ENCODE data around the gene CD58. TPM values are rescaled to one million over a fixed set of nuclear protein-coding genes. Genes with fewer than 3 reads are reported as not detected.

Gene CD58
- polyA plus RNA-seq, 1 of the 3 experiments (the other 2 are of a cell fraction), result 18.1 TPM

DNA sequence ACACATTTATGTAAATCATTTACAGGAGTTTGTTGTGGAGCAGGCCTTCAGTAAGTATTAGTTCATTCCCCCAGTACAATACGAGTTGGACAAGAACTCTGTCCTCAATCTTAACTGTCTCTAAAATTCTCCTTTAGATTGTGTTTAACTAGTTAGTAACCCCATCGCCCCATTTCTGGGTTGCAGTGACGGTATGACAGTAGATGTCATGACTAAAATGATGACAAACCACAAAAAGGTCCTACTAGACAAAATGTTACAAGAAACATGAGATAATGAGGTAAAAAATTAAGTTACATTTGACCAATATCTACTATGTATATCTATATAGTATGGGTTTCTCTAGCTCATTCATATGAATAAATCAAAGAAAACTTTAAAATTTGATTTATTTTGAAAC lies 41.1 kb downstream of the CD58 start:
- Histone ChIP-seq H3K4me3 (ENCODE audit: low read depth in 2 of 2, low read length in 1 of 2) (no peak overlapping the region), H3F3A (replicated peaks; ENCODE audit: insufficient read depth) (peaks cover 7% of the 10 kb centered on the region), H3K4me2 (no peak overlapping the region), H3K9me3 (no peaks in the 10 kb centered on the region), H3K9ac (no peak overlapping the region), H3K9me2 (no peaks in the 10 kb centered on the region), H3K27me3 (ENCODE audit: insufficient read depth) (no peaks in the 10 kb centered on the region), H3K79me2 (ENCODE audit: insufficient read depth) (no peaks in the 10 kb centered on the region), H3K36me3 (replicated peaks in 1 of 2; ENCODE audit: control insufficient read depth in 1 of 2, insufficient read depth in 2 of 2, low read length in 1 of 2) (peaks cover 7% of the 10 kb centered on the region in 2 experiments), H3K4me1 (ENCODE audit: control insufficient read depth in 1 of 2, insufficient read depth in 2 of 2, low read depth in 1 of 2, low read length in 1 of 2) (no peaks in the 10 kb centered on the region), H2AFZ (ENCODE audit: low read depth) (no peak overlapping the region), H4K20me1 (ENCODE audit: insufficient read depth) (no peaks in the 10 kb centered on the region), H3K27ac (ENCODE audit: low read depth in 2 of 2, low read length in 1 of 2) (peak overlapping the region in 1 of 2 experiments; percentile 37; a peak in 2 of 4 replicates)
- TF ChIP-seq, protein P1, sequence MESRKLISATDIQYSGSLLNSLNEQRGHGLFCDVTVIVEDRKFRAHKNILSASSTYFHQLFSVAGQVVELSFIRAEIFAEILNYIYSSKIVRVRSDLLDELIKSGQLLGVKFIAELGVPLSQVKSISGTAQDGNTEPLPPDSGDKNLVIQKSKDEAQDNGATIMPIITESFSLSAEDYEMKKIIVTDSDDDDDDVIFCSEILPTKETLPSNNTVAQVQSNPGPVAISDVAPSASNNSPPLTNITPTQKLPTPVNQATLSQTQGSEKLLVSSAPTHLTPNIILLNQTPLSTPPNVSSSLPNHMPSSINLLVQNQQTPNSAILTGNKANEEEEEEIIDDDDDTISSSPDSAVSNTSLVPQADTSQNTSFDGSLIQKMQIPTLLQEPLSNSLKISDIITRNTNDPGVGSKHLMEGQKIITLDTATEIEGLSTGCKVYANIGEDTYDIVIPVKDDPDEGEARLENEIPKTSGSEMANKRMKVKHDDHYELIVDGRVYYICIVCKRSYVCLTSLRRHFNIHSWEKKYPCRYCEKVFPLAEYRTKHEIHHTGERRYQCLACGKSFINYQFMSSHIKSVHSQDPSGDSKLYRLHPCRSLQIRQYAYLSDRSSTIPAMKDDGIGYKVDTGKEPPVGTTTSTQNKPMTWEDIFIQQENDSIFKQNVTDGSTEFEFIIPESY (IDR thresholded peaks at IDR 0.05; ENCODE audit: borderline replicate concordance, low read depth), result no peak
- TF ChIP-seq MEF2A (IDR thresholded peaks at IDR 0.05; ENCODE audit: borderline replicate concordance, low read depth) (no peak), EP300 (IDR thresholded peaks at IDR 0.05; ENCODE audit: borderline replicate concordance in 1 of 2, low read depth in 1 of 2, low read length in 1 of 2) (no peak), TCF12 (IDR thresholded peaks at IDR 0.05) (no peak), CHD2 (IDR thresholded peaks at IDR 0.05; ENCODE audit: low read length, partially characterized antibody) (no peak), GATA2 (CRISPR knock-in tag; IDR thresholded peaks at IDR 0.05) (no peak), RAD21 (IDR thresholded peaks at IDR 0.05; ENCODE audit: low read length) (no peak)
- POLR2A ChIA-PET, result no interaction called here
- no peak for DNase-seq
- CTCF ChIA-PET, result no interaction called here
- WGBS (ENCODE audit: low lambda C conversion rate), result 89% methylated on average over 3 of the region's 3 CpGs

- Histone ChIP-seq H3K79me2 (ENCODE audit: insufficient read depth) (no peaks in the 10 kb centered on the region), H3K27ac (ENCODE audit: low read depth in 2 of 2, low read length in 1 of 2) (peak overlapping the region in 1 of 2 experiments; percentile 37; a peak in 2 of 4 replicates), H3F3A (replicated peaks; ENCODE audit: insufficient read depth) (peaks cover 7% of the 10 kb centered on the region), H3K4me1 (ENCODE audit: control insufficient read depth in 1 of 2, insufficient read depth in 2 of 2, low read depth in 1 of 2, low read length in 1 of 2) (no peaks in the 10 kb centered on the region), H3K4me3 (ENCODE audit: low read depth in 2 of 2, low read length in 1 of 2) (no peak overlapping the region), H4K20me1 (ENCODE audit: insufficient read depth) (no peaks in the 10 kb centered on the region), H3K9ac (no peak overlapping the region), H3K9me3 (no peaks in the 10 kb centered on the region), H3K27me3 (ENCODE audit: insufficient read depth) (no peaks in the 10 kb centered on the region), H3K4me2 (no peak overlapping the region), H3K9me2 (no peaks in the 10 kb centered on the region), H2AFZ (ENCODE audit: low read depth) (peak overlapping the region; percentile 53; the same call in 1 of the 2 replicates), H3K36me3 (replicated peaks in 1 of 2; ENCODE audit: control insufficient read depth in 1 of 2, insufficient read depth in 2 of 2, low read length in 1 of 2) (peaks cover 7% of the 10 kb centered on the region in 2 experiments)
- DNase-seq, result no peak
- WGBS (ENCODE audit: low lambda C conversion rate), result 64% methylated on average over 3 of the region's 3 CpGs
- ChIA-PET CTCF (no interaction called here), POLR2A (no interaction called here)
- TF ChIP-seq, protein P2, sequence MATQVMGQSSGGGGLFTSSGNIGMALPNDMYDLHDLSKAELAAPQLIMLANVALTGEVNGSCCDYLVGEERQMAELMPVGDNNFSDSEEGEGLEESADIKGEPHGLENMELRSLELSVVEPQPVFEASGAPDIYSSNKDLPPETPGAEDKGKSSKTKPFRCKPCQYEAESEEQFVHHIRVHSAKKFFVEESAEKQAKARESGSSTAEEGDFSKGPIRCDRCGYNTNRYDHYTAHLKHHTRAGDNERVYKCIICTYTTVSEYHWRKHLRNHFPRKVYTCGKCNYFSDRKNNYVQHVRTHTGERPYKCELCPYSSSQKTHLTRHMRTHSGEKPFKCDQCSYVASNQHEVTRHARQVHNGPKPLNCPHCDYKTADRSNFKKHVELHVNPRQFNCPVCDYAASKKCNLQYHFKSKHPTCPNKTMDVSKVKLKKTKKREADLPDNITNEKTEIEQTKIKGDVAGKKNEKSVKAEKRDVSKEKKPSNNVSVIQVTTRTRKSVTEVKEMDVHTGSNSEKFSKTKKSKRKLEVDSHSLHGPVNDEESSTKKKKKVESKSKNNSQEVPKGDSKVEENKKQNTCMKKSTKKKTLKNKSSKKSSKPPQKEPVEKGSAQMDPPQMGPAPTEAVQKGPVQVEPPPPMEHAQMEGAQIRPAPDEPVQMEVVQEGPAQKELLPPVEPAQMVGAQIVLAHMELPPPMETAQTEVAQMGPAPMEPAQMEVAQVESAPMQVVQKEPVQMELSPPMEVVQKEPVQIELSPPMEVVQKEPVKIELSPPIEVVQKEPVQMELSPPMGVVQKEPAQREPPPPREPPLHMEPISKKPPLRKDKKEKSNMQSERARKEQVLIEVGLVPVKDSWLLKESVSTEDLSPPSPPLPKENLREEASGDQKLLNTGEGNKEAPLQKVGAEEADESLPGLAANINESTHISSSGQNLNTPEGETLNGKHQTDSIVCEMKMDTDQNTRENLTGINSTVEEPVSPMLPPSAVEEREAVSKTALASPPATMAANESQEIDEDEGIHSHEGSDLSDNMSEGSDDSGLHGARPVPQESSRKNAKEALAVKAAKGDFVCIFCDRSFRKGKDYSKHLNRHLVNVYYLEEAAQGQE (IDR thresholded peaks at IDR 0.05; ENCODE audit: low read depth, low read length), result no peak
- TF ChIP-seq GATA2 (CRISPR knock-in tag; IDR thresholded peaks at IDR 0.05), result no peak
- no peak for TF ChIP-seq NRF1 (IDR thresholded peaks at IDR 0.05; ENCODE audit: low read depth, low read length)
- TF ChIP-seq, protein P3, sequence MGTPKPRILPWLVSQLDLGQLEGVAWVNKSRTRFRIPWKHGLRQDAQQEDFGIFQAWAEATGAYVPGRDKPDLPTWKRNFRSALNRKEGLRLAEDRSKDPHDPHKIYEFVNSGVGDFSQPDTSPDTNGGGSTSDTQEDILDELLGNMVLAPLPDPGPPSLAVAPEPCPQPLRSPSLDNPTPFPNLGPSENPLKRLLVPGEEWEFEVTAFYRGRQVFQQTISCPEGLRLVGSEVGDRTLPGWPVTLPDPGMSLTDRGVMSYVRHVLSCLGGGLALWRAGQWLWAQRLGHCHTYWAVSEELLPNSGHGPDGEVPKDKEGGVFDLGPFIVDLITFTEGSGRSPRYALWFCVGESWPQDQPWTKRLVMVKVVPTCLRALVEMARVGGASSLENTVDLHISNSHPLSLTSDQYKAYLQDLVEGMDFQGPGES (IDR thresholded peaks at IDR 0.05; ENCODE audit: low read depth, low read length), result no peak
- no peak for TF ChIP-seq POLR2AphosphoS5 (IDR thresholded peaks at IDR 0.05; ENCODE audit: low read depth, low read length)
- TF ChIP-seq, protein P4, sequence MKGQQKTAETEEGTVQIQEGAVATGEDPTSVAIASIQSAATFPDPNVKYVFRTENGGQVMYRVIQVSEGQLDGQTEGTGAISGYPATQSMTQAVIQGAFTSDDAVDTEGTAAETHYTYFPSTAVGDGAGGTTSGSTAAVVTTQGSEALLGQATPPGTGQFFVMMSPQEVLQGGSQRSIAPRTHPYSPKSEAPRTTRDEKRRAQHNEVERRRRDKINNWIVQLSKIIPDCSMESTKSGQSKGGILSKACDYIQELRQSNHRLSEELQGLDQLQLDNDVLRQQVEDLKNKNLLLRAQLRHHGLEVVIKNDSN (IDR thresholded peaks at IDR 0.05; ENCODE audit: borderline replicate concordance, low read depth), result no peak
- no peak for TF ChIP-seq RCOR1 (IDR thresholded peaks at IDR 0.05; ENCODE audit: low read length)
- peak; percentile 24; the same call in 1 of the 2 replicates for TF ChIP-seq FOSL2 (IDR thresholded peaks at IDR 0.05; ENCODE audit: borderline replicate concordance, low read depth)
Measured at GRCh38 chr1:116529199-116529631, 41.6 kb downstream of the CD58 start.
